Glutamatergic neuron (in vitro differentiated cells): ENCODE data around the gene NXPH2. TPM values are rescaled to one million over a fixed set of nuclear protein-coding genes. Genes with fewer than 3 reads are reported as not detected.

Experiments used
- DNase-seq: peaks from one replicate; pipeline ENCODE4 v3.0.0; 2022
- H3K27ac Mint-ChIP-seq: one replicate; pipeline ENCODE4 v1.8.0; 2020; ENCODE audit warnings: mild to moderate bottlenecking, mixed read lengths, inconsistent platforms; ENCODE audit not compliant: unreplicated experiment
- H3K27me3 Mint-ChIP-seq: one replicate; pipeline ENCODE4 v1.8.0; 2020; ENCODE audit warnings: mild to moderate bottlenecking, moderate library complexity, mixed read lengths, inconsistent platforms; ENCODE audit not compliant: unreplicated experiment
- H3K36me3 Mint-ChIP-seq: one replicate; pipeline ENCODE4 v1.8.0; 2020; ENCODE audit warnings: mild to moderate bottlenecking, mixed read lengths, inconsistent platforms; ENCODE audit not compliant: unreplicated experiment
- H3K4me1 Mint-ChIP-seq: one replicate; pipeline ENCODE4 v1.8.0; 2020; ENCODE audit warnings: mild to moderate bottlenecking, low read depth, mixed read lengths, inconsistent platforms; ENCODE audit not compliant: unreplicated experiment
- H3K4me3 Mint-ChIP-seq: one replicate; pipeline ENCODE4 v1.8.0; 2020; ENCODE audit warnings: mild to moderate bottlenecking, mixed read lengths, inconsistent platforms; ENCODE audit not compliant: unreplicated experiment
- H3K9me3 Mint-ChIP-seq: one replicate; pipeline ENCODE4 v1.8.0; 2020; ENCODE audit warnings: mild to moderate bottlenecking, moderate library complexity, mixed read lengths, inconsistent platforms; ENCODE audit not compliant: unreplicated experiment
- total RNA-seq: library from RNA; stranded (reverse); fragmentation: NEBNext Ultra II Directional; extraction: Animal tissue kit (Norgen Biotek cat#: 25700); gene quantifications from one replicate; pipeline ENCODE4 v1.2.1, GENCODE V29; 2021; ENCODE audit not compliant: unreplicated experiment
- TF ChIP-seq, protein P1 (sequence below): fragments of 200-600 bp; sonication (generic); IDR thresholded peaks from one replicate; pipeline ENCODE4 v1.5.0; 2021; ENCODE audit not compliant: partially characterized antibody, unreplicated experiment

NXPH2 gene
- total RNA-seq, 1 donor from 2014 or later, result 0.83 TPM

DNA sequence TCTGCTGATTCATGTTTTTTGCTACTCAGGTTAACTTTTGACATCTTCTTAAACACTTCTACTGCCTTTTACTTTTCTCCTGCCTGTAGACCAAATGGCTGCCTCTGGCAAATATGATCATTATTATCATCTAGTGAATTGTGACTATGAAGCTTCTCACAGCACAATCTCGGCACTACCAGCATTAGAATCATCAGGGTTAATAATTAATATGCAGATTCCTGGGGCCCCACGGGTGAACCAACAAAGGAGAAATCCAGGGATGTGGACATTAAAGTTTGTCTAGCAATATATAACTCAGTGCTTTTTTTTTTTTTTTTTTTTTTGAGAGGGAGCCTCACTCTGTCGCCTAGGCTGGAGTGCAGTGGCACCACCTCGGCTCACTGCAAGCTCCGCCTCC is 142.5 kb downstream of the NXPH2 start:
- no peak overlapping the region for H3K27ac Mint-ChIP-seq
- DNase-seq, result no peak
- no peaks in the 10 kb centered on the region for H3K9me3 Mint-ChIP-seq
- no peak overlapping the region for H3K4me3 Mint-ChIP-seq
- H3K4me1 Mint-ChIP-seq, result peaks cover 7% of the 10 kb centered on the region
- peaks cover 4% of the 10 kb centered on the region for H3K36me3 Mint-ChIP-seq
- H3K27me3 Mint-ChIP-seq, result no peaks in the 10 kb centered on the region
- TF ChIP-seq, protein P1, sequence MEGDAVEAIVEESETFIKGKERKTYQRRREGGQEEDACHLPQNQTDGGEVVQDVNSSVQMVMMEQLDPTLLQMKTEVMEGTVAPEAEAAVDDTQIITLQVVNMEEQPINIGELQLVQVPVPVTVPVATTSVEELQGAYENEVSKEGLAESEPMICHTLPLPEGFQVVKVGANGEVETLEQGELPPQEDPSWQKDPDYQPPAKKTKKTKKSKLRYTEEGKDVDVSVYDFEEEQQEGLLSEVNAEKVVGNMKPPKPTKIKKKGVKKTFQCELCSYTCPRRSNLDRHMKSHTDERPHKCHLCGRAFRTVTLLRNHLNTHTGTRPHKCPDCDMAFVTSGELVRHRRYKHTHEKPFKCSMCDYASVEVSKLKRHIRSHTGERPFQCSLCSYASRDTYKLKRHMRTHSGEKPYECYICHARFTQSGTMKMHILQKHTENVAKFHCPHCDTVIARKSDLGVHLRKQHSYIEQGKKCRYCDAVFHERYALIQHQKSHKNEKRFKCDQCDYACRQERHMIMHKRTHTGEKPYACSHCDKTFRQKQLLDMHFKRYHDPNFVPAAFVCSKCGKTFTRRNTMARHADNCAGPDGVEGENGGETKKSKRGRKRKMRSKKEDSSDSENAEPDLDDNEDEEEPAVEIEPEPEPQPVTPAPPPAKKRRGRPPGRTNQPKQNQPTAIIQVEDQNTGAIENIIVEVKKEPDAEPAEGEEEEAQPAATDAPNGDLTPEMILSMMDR, result no peak

DNA sequence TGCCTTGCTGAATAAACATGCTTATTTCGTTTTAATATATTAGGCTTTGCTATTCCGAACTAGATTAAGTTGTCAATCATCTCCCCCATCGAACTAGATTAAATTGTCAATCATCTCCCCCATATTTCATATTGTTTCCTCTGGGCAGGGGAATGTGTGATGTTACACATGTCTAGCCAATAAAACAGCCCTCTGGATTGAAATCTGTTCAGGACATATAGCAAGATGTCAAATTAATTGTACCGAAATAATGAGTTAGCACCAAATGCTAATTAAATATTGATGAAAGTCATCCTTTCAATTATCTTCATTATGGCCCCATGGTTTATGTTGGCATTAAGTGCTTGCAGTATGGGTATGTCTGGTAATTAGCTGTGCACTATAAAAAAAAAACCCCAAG is 143.1 kb downstream of the NXPH2 start:
- TF ChIP-seq, protein P1, result no peak
- H3K36me3 Mint-ChIP-seq, result peaks cover 4% of the 10 kb centered on the region
- H3K4me3 Mint-ChIP-seq, result no peak overlapping the region
- no peaks in the 10 kb centered on the region for H3K9me3 Mint-ChIP-seq
- peaks cover 3% of the 10 kb centered on the region for H3K4me1 Mint-ChIP-seq
- no peaks in the 10 kb centered on the region for H3K27me3 Mint-ChIP-seq
- no peak overlapping the region for H3K27ac Mint-ChIP-seq
- DNase-seq, result no peak

DNA sequence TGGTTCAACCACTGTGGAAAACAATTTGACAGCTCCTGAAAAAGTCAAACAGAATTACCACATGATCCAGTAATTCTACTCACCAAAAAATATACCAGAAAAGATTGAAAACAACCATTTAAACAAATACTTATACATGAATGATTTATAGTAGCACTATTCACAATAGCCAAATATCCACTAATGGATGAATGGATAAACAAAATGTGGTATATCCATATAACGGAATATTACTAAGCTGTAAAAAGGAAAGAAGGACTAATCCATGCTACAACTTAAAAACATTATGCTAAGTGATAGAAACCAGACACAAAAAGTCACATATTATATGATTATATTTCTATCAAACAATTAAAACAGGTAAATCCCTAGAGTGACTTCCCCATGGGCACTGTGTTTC is 147.1 kb downstream of the NXPH2 start:
- H3K4me1 Mint-ChIP-seq, result peaks cover 17% of the 10 kb centered on the region
- no peak overlapping the region for H3K4me3 Mint-ChIP-seq
- no peaks in the 10 kb centered on the region for H3K27me3 Mint-ChIP-seq
- no peaks in the 10 kb centered on the region for H3K9me3 Mint-ChIP-seq
- TF ChIP-seq, protein P1, result no peak
- H3K27ac Mint-ChIP-seq, result no peak overlapping the region
- no peak for DNase-seq
- no peaks in the 10 kb centered on the region for H3K36me3 Mint-ChIP-seq

DNA sequence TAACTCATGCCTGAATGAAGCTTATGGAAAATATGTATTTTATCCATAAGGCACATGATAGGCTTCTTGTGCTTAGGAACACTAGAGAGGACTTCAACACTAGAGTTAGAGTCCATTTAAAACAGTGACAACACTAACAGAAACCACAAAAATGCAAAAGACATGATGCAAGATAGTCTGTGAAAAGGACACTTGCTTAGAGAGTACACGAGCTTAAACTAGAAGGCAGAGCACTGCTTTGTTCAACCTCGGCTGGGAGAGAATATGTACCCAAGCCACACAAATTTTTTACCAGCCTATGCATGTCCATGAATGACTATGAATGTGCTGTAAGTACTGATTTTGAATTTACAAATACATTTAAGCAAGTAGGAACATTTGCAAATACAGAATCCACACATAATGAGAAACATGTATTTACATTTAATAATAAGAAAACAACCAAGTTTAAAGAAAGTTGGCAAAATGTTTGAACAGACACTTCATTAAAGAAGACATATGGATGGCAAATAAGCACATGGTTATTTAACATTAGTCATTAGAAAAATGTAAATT is 148.0 kb downstream of the NXPH2 start:
- Mint-ChIP-seq H3K27ac (no peak overlapping the region), H3K4me1 (peaks cover 21% of the 10 kb centered on the region)
- TF ChIP-seq, protein P1, result no peak

DNA sequence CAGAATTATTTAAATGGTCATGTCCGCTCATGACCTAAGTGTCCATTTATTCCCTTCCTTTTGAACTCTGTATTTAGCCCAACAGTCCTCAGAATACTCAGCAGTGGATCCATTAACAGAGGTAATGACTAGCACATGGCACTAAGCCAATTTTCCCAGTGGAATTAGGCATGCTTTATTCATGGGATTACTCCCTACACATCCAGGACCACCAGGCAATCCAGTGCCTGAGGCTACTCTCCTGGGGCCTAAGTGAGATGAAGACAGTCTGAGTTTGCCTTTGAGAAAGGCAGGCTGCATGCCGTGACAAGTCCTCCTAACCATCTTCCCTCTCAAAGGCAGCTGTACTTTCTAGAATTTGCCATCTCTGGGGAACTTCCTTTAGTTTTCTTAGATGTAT is 150.0 kb downstream of the NXPH2 start:
- no peaks in the 10 kb centered on the region for H3K9me3 Mint-ChIP-seq
- peak overlapping the region; percentile 43 for H3K27ac Mint-ChIP-seq
- TF ChIP-seq, protein P1, result no peak
- DNase-seq, result peak; percentile 76
- H3K4me1 Mint-ChIP-seq, result peaks cover 21% of the 10 kb centered on the region
- no peaks in the 10 kb centered on the region for H3K27me3 Mint-ChIP-seq
- H3K36me3 Mint-ChIP-seq, result no peaks in the 10 kb centered on the region
- no peak overlapping the region for H3K4me3 Mint-ChIP-seq

More for the DNA sequence above, 148.0 kb downstream of the NXPH2 start:
- Mint-ChIP-seq H3K36me3 (no peaks in the 10 kb centered on the region), H3K27me3 (no peaks in the 10 kb centered on the region), H3K9me3 (no peaks in the 10 kb centered on the region), H3K4me3 (no peak overlapping the region)
- no peak for DNase-seq
